H7 (cell line): ENCODE measurements around the gene CIDEC. TPM values are rescaled to one million over a fixed set of nuclear protein-coding genes. Genes with fewer than 3 reads are reported as not detected.
"Not testable (repeated sequence)": the region's sequence is repeated elsewhere in the genome, so short reads cannot be mapped to it uniquely, and the experiment has no call there.

Experiments used
- DNase-seq: peaks from one replicate; pipeline ENCODE4 v3.0.0; 2012
- H3K27me3 ChIP-seq: 2 replicates; pipeline ENCODE4 v1.6.0; 2011; ENCODE audit warnings: mild to moderate bottlenecking, low read length; ENCODE audit not compliant: control insufficient read depth, insufficient read depth
- H3K36me3 ChIP-seq: replicated peaks from 2 replicates; pipeline ENCODE4 v1.5.1; 2011; ENCODE audit warnings: low read length; ENCODE audit not compliant: control insufficient read depth, insufficient read depth
- H3K4me3 ChIP-seq: 2 replicates; pipeline ENCODE4 v1.5.1; 2011; ENCODE audit warnings: low read depth, mild to moderate bottlenecking, control low read depth, low read length, moderate library complexity; ENCODE audit not compliant: insufficient read depth
- total RNA-seq: library from RNA; depleted of rRNA; stranded (reverse); fragments of >200 nt; shearing (Covaris generic); gene quantifications from 2 replicates; pipeline ENCODE4 v1.2.3, GENCODE V29; 2014

The CIDEC gene
- total RNA-seq, 1 experiment from 2014 or later: not detected

- Histone ChIP-seq H3K27me3 (no peaks in the 10 kb centered on the region), H3K4me3 (no peak overlapping the region), H3K36me3 (no peaks in the 10 kb centered on the region)
- DNase-seq: no peak
These were observed 27.5 kb downstream of the CIDEC start for GRCh38 chr3:9852528-9852927.

- not testable (repeated sequence) for H3K4me3 ChIP-seq, H3K36me3 ChIP-seq, H3K27me3 ChIP-seq, DNase-seq
These were observed 28.1 kb downstream of the CIDEC start for GRCh38 chr3:9851926-9852325.

GRCh38 chr3:9851383-9851782 lies 28.7 kb downstream of the CIDEC start:
- not testable (repeated sequence) for H3K4me3 ChIP-seq, H3K36me3 ChIP-seq, DNase-seq, H3K27me3 ChIP-seq

- H3K4me3 ChIP-seq, DNase-seq, H3K27me3 ChIP-seq, H3K36me3 ChIP-seq: not testable (repeated sequence)
These were observed 31.2 kb downstream of the CIDEC start for GRCh38 chr3:9848860-9849259.

GRCh38 chr3:9847870-9848269 lies 32.2 kb downstream of the CIDEC start:
- H3K36me3 ChIP-seq, H3K4me3 ChIP-seq, H3K27me3 ChIP-seq, DNase-seq: not testable (repeated sequence)

- Histone ChIP-seq H3K27me3 (no peaks in the 10 kb centered on the region), H3K4me3 (no peak overlapping the region), H3K36me3 (peaks cover under 1% of the 10 kb centered on the region)
- DNase-seq: no peak
These were observed 33.0 kb downstream of the CIDEC start for GRCh38 chr3:9846931-9847488.

- DNase-seq: peak; percentile 24
- Histone ChIP-seq H3K27me3 (no peaks in the 10 kb centered on the region), H3K36me3 (peaks cover 8% of the 10 kb centered on the region), H3K4me3 (no peak overlapping the region)
These were observed 33.8 kb downstream of the CIDEC start for GRCh38 chr3:9846231-9846630.

GRCh38 chr3:9843715-9844438 lies 36.2 kb downstream of the CIDEC start, which contains the start of gene RPUSD3:
TSS of gene RPUSD3 (minus strand) at chr3:9844008. CDS start at chr3:9843990, 18 bp downstream.
- Histone ChIP-seq H3K27me3 (no peaks in the 10 kb centered on the region), H3K4me3 (peak within 1 kb of the TSS; percentile 90), H3K36me3 (peaks cover 21% of the 10 kb centered on the region)
- peak; percentile 100 for DNase-seq

- Histone ChIP-seq H3K27me3 (no peaks in the 10 kb centered on the region), H3K4me3 (no peak overlapping the region), H3K36me3 (peaks cover 26% of the 10 kb centered on the region)
- DNase-seq: no peak
These were observed 39.0 kb downstream of the CIDEC start for GRCh38 chr3:9841015-9841414.

- DNase-seq: no peak
- H3K4me3 ChIP-seq: no peak overlapping the region
- peaks cover 28% of the 10 kb centered on the region for H3K36me3 ChIP-seq
- no peaks in the 10 kb centered on the region for H3K27me3 ChIP-seq
These were observed 41.2 kb downstream of the CIDEC start for GRCh38 chr3:9838856-9839255.

- H3K4me3 ChIP-seq: no peak overlapping the region
- H3K27me3 ChIP-seq: no peaks in the 10 kb centered on the region
These were observed 42.1 kb downstream of the CIDEC start for GRCh38 chr3:9837701-9838582.

GRCh38 chr3:9834520-9835380 lies 45.3 kb downstream of the CIDEC start:
- Histone ChIP-seq H3K27me3 (no peaks in the 10 kb centered on the region), H3K36me3 (peaks cover 12% of the 10 kb centered on the region), H3K4me3 (no peak overlapping the region)
- no peak for DNase-seq

More at GRCh38 chr3:9837701-9838582, 42.1 kb downstream of the CIDEC start:
- peaks cover 28% of the 10 kb centered on the region for H3K36me3 ChIP-seq
- DNase-seq: no peak

- no peak for DNase-seq
- Histone ChIP-seq H3K4me3 (no peak overlapping the region), H3K36me3 (peaks cover 2% of the 10 kb centered on the region), H3K27me3 (no peaks in the 10 kb centered on the region)
These were observed 47.0 kb downstream of the CIDEC start for GRCh38 chr3:9833078-9833477.

GRCh38 chr3:9831253-9831652 lies 48.8 kb downstream of the CIDEC start:
- DNase-seq: no peak
- Histone ChIP-seq H3K27me3 (no peaks in the 10 kb centered on the region), H3K36me3 (peaks cover 2% of the 10 kb centered on the region), H3K4me3 (no peak overlapping the region)
